ENCODE measurements around the gene RHBDF2.
"Not testable (repeated sequence)": the region's sequence is repeated elsewhere in the genome, so short reads cannot be mapped to it uniquely, and the experiment has no call there.

The RHBDF2 gene

DNA sequence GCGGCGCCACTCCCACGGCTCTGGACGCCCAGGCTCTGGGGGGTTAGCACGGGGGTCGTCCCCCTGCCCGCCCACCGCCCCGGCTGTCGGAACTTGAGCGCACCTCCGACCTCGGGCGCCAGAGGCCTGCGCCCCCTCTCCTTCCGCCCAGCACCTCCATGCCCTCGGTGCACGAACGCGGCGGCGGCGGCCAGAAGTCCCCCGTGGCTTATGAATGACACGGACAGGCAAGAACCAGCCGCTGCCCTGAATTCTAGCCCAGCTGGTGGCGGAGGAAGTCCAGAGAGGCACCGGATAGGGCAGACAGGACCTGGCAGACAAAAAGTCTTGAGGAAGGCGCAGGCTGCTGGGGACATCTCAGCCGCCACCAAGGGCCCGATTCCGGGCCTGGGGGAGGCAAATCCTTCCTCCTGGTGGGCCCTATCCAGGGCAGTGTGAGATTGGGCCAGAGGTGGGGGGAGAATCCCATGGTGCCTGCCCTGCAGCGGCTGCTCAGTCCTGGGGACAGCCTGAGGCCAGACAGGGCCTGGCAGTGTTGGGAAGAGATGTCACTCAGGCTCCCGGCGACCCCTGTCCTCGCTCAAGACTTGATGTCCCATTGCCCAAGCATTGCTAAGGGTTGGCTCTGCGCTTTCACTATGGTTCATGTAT lies 37.2 kb upstream of the RHBDF2 start:
- no peak for DNase-seq (ENCODE audit: low read depth)

DNA sequence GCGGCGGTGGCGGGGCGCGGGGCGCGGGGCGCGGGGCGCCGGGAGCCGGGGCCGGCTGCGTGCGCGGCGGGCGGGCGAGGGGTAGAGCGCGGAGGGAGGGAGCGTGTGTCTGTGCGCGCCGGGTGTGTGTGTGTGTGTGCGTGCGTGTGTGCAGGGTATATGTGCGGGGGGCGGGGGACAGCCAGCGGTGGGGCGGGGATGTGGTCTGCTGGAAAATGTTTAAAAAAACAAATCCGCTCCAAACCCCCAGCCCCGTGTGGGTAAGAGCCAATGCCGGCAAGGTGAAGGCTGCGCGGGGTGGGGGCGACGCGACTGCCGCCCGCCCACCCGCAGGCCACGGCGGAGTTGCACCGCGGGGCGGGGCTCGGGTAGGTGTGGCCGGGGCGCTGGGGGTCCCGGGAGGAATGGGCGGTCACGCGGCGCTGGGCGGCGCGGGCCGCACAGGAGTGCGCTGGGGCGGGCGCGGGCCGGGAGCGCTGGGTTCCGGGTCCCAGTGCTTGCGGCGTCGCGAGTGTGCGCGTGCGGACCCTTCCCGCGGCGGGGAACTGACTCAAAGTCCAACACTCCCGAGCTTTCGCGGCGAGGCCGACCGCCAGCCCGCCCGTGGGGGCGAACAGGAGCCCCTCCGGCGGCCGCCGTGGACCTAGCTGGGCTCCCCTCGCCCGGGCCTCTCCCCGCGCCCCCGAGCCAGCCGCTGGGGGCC lies 36.5 kb upstream of the RHBDF2 start, which contains the start of gene CYGB:
CYGB (minus strand) TSS at position 132 of the 703 bp plus-strand sequence. CDS start 167 bp downstream, outside the sequence.
- DNase-seq (ENCODE audit: low read depth), result no peak

DNA sequence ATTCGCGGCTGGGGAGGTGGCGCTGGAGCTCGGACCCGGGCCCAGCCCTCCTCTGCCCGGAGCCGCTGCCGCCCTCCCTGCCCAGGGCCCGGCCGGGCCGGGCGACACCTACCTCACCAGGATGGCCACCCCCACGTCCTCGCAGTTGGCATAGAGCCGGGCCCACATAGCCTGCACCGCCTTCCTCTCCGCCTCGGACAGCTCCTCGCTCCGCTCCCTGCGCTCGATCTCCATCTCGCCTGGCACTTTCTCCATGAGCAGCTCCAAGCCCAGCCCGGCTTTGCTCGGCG lies 36.0 kb upstream of the RHBDF2 start:
- DNase-seq (ENCODE audit: low read depth), result no peak

DNA sequence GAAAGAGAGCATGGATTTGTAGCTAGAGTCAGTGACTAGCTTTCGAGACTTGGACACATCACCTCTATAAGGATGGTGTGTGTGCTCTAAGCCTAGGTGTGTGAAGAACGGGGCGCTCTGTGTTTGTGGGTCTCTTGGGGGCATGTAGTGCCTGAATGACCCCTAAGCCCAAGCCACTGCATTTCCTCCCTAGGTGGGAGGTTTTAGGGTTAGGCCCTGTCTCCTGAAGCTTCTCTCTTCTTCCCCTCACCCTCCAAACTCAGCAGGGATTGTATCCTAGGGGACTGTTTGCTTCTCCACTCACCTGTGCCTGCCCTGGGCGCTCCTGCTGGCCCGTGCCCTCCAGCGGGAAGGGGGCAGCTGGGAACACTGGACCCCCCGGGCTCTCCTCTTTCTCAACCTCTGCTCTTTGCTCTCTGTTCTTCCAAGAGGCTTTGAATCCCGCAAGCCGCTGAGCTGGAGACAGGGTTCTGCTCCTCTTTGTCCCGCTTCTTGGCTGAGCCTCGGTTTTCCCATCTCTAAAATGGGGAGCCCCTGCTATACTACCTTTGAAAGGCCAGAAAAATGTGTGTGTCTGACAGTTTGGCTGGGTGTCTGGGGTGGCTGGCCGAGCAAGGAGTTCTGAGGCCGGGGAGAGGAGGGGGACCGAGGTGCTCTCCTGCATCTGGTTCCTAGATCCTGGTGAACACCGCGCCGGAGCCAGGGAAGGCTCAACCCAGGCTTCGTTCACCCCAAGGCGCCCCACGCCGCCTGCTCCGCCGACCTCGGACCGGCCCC lies 35.5 kb upstream of the RHBDF2 start:
- no peak for DNase-seq (ENCODE audit: low read depth)

GRCh38 chr17:76535788-76536510 lies 34.7 kb upstream of the RHBDF2 start:
- no peak for DNase-seq (ENCODE audit: low read depth)

DNA sequence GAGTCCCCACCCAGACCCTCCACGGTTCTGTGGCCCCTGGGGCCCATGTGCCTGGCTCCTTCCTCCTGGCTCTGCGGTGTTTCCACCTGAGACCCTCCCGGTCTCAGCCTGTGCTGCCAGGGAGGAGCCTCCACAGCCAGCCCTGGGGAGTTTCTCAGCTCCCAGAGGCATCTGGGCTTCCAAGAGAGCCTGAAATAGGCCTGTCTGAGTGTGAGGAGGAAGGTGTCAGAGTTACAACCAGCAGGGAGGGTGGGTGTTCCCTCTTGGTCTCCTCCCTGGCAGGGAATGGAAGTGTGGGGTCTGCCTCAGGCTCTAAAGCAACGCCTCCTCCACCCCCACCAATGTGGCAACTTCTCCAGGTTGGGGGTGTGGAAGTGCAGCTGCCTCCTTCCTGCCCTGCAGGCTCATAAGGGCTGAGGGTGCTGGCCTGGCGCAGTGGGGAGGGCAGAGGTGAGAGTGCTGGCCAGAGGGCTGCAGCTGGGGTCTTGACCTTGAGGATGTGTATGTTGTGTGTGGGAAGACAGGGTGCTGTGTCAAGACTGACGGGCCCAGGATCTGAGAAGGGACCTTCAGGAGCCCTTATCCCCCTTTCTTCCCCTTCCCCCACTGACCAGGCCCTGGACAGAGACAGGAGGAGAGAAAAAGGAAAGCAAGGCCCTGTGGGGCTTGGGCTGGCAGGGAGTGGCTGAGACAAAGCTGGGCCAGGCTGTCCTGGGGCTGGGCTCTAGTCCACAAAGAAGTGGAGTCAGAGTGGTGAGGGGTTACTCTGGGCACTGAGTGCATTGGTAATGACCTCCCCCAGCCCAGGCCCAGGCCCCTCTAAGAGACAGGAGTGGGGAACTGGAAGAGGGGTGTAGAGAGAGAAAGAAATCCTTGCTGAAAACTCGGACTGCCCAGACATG lies 33.9 kb upstream of the RHBDF2 start:
- no peak for DNase-seq (ENCODE audit: low read depth)

- DNase-seq (ENCODE audit: low read depth), result not testable (repeated sequence)
Observed at GRCh38 chr17:76533640-76534359, 32.6 kb upstream of the RHBDF2 start.

DNA sequence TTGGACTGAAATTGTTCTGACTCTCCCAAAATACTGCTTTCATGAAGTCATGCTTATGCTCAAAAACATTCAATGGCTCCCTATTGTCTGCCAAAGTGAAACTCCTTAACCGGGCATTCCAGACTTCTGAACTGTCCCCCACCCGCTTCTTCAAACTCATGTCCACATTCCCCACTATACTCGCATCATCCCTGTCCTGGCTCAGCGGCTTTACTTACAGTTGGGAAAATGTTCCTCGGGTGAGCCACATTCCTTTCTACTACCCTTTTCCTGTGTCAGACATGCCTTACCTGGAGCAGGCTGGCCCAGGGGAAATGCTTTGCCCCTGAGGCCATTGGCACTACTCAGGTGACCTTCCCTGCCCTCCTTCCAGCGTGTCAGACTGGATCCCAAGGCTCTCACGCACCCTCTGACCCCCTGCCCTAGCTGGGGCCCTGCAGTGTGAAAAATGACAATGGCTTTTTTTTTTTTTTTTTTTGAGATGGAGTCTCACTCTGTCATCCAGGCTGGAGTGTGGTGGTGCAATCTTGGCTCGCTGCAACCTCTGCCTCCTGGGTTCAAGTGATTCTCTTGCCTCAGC lies 30.9 kb upstream of the RHBDF2 start:
- no peak for DNase-seq (ENCODE audit: low read depth)

DNA sequence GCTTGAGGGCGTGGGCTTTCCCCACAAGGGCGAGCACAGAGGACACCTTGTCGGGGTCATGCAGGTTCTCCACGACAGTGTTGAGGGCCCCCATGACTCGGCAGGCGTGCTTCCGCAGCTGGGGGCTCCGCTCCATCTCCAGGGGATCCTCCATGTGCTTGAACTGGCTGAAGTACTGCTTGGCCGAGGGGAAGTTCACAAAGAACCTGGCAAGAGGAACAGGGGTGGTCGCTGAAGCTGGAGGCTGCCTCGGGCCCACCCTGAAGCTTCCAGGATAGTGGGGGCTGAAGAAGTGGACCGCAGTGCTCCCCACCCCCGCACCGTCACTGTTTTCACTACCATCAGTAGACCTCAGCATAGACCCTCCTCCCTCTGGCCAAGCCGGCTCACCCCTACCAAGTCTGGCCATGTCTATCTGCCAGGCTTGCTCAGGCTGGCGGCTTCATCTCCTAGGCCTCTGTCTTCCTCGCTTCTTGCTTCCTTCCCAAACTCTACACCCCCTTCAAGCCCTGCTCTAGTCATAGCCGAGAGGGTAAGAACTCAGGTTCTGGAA lies 30.3 kb upstream of the RHBDF2 start:
- no peak for DNase-seq (ENCODE audit: low read depth)

- no peak for DNase-seq (ENCODE audit: low read depth)
Observed at GRCh38 chr17:76530811-76531485, 29.7 kb upstream of the RHBDF2 start.

DNA sequence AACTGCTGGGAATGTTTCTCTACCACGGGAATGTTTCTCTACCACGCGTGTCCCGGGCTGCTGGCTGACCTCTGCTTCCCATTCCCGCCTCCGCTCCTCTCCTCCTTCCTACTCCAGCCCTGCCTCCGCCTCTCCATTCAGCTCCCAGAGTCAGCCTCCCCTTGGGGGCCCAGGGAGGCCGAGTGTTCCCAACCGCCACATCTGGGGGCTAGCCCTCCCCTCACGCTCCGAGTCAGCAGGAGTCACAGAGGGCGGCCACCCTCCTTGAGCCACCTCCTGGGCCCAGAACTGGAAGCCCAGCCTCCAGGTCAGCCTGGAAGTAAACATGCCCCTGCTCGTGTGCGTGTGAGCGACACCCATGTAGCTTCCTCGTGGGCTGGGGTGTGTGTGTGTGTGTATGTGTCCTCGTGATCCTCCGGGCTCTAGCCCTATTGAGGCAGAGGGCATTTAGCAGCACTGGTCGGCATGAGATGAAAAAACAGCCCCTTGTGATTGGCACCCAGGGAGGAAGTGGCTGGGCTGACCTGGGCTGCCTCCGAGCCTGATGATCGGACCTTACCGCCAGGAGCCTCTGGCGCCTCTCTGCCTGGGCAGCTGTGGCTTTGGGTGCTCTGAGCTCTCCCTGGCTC lies 29.0 kb upstream of the RHBDF2 start:
- no peak for DNase-seq (ENCODE audit: low read depth)

DNA sequence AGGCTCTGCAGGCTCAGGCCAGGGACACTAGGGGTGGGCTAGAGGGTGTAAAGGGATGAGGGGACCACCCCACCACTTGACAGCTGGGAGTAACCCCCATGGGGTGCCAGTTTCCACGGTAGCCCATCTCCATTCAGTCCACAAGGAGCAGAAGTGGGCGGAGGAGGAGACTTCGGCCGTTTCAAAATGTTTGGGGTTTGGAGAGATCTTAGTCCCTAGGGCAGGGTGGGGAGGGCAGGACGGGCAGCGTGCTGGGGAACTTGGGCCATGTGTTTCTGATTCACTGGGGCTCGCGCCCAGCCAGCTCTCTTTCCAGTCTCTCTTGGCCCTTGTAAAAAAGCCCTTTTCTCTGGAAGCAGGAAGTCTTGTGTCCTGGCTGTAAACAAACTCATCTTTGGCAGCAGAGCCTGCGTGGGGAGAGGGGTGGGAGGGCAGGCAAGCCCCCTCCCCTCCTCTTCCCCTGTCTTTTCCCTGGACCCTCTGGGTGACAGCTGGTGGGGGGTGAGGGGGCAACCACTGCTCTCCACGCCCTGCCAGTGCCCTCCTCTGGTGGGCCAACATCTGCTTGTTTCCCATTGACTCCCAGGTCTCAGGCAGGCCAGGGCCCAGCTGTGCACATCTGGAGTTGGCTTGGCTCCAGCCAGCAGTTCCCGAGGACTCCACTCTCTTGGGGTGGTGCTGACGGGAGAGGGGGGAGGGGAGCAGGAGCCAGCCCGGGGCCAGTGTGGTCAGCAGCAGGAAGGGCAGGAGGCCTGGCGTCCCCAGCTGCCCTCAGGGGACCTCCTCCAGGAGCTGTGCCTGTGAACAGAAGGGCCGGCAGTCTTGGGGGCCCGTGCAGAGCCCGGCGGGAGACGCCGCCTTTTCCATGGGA lies 28.2 kb upstream of the RHBDF2 start:
- no peak for DNase-seq (ENCODE audit: low read depth)

GRCh38 chr17:76528528-76529223 lies 27.5 kb upstream of the RHBDF2 start:
- no peak for DNase-seq (ENCODE audit: low read depth)

GRCh38 chr17:76528156-76528527 lies 26.9 kb upstream of the RHBDF2 start:
- DNase-seq (ENCODE audit: low read depth), result no peak

DNA sequence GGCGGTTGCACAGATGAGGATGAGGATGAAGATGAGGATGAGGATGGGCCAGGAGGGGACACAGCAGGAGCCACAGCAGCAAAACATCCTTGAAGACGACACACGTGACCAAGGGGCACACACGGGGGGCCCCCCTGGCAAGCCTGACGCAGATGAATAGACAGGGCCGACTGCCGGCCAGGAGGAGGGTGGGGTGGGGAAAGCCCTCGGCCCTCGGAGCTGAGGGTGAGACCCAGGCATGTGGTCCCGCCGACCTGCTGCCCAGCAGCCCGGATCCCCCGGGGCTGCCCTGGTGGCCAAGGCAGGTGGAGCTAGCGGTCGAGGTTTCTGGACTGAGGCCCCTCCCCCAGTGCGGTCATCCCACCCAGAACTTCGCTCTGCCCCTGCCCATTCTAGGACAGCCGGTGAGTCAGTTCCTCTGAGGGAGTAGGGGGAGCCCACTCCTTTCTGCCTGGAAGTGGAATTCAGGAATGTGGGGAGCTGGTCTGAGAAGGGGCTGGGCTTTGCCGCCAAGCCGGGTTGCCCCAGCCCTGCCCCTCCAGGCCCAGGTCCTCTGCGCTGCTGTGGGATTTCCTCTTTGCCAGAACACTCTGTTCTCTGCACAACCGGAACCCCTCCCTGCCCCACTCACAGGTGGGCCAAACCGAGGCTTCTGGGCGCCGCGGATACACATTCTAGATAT lies 26.3 kb upstream of the RHBDF2 start:
- DNase-seq (ENCODE audit: low read depth), result peak; percentile 45

DNA sequence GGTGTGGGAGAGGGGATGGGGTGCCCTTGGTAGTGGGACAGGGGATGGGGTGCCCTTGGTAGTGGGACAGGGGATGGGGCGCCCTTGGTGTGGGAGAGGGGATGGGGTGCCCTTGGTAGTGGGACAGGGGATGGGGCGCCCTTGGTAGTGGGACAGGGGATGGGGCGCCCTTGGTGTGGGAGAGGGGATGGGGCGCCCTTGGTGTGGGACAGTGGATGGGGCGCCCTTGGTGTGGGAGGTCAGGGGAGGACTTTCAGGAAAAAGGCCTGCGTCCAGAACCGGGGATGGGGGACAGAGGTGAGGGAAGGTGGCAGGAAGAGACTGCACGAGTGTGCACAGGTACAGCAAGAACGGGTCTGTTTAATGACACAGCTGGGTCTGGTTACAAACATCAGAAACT lies 25.8 kb upstream of the RHBDF2 start:
- not testable (repeated sequence) for DNase-seq (ENCODE audit: low read depth)

DNA sequence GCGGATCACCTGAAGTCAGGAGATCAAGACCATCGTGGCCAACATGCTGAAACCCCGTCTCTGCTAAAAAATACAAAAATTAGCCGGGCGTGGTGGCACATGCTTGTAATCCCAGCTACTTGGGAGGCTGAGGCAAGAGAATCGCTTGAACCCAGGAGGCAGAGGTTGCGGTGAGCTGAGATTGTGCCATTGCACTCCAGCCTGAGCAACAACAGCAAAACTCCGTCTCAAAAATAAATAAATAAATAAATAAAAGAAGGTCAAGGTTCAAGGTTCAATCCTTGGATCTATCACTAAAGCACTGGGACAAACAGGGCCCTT lies 24.2 kb upstream of the RHBDF2 start:
- DNase-seq (ENCODE audit: low read depth), result not testable (repeated sequence)

All from activated T-cell treated with anti-CD3 and anti-CD28 coated beads for 1 hour (primary cell).